Ramos (cell line): ENCODE measurements around the gene TPK1.

Experiments used
- in situ Hi-C: fragments of 300-500 bp; cut with MboI; formaldehyde crosslinking; loops from one replicate; pipeline ENCODE4 v1.14.3; 2022; ENCODE audit warnings: low sequenced_read_pairs; ENCODE audit not compliant: unreplicated experiment

Gene TPK1

DNA sequence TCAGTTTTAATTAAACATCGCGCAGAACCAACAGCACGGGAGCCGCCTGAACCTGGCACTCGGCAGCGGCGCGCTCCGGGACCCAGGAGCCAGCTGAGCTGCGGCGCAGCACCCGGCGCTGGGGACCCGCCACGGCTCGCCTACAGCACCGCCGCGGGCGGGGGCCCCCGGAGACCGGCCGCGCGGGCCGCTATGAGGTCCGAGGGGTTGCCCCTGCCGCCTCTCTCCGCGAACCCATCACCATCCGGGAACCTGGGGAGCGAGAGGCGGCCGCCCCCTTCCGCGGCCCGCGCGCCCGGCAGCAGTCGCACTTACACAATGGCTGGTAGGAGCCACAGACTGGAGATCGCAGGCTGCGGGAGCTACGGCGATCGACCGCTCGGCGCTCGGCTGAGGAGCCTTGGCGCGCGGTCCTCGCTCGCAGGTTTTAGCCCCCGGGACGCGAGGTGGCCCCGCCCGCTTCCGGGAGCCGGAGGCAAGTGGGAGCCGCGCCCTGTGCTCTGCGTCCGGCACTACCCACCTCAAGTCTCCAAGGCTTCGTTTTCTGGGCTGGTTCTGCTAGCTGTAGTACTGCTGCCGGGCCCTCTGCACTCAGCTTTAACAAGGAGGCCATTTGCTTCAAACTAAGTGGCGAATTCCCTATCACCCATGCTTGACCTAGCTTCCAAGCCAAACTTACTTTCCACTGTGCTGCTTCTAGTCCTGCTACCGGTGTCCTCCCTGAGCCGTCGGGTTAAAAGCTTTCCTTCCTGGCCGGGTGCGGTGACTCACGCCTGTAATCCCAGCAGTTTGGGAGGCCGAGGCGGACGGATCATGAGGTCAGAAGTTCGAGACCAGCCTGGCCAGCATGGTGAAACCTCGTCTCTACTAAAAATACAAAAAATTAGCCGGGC, at the start of gene TPK1:
TSS of gene TPK1 (minus strand) at position 402 of the 893 bp plus-strand sequence. CDS start 451 bp downstream, outside the sequence.
- in situ Hi-C loops, result no loop called here

DNA sequence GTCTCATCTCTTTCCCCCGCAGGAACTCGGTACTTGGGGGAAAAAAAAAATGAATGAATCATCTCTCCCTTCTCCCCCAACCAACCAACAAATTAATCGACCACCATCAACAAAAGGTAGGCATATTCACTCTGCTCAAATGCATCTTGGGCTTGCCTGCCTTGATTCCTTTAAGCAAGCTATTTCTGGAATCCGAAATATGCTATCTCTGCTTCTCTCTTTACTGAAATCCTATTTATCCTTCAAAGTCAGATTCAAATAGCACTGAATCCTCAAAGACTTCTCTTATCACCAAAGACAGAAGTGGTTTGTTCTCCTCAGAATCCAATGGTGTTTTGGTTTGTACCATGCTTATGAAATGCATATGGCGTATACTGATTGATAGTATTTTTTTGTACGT, 49.6 kb upstream of the TPK1 start:
- in situ Hi-C loops, result no loop called here

- in situ Hi-C loops, result no loop called here
Observed at GRCh38 chr7:144884896-144885295, 49.0 kb upstream of the TPK1 start.

DNA sequence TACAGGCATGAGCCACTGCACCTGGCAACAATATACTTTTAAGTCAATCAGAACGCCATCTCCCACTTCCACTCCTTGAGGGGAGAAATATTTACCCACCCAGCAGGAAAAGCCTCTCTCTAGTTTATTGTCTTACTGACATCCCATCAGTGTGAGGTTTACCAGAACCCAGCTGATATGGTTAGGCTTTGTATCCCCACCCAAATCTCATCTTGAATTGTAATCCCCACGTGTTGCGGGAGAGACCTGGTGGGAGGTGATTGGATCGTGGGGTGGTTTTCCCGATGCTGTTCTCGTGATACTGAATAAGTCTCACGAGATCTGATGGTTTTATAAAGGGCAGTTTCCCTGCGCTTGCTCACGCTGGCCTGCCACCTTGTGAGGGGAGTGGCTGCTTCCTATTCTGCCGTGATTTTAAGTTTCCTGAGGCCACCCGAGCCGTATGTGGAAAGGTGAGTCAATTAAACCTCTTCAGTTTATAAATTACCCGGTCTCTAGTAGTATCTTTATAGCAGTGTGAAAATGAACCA, 37.5 kb upstream of the TPK1 start:
- in situ Hi-C loops, result no loop called here

DNA sequence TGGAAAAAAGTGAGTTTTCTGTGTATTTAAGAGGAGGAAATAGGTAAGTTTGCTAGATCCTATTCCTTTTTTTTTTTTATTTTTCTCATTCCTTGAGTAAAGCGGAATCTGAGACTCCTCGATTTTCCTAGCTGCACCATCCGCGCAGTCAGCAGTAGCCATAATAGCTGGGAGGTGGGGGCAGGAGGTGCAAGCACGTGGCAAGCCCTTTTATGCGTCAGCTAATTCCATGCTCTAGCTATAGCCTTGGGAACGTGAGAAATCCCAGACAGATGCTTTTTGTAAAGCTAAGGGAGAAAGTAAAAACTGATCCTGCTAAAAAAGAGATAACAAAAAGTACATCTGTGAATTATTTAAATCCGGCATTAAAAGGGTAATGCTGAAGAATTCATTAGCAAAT, 33.2 kb upstream of the TPK1 start:
- in situ Hi-C loops, result no loop called here

DNA sequence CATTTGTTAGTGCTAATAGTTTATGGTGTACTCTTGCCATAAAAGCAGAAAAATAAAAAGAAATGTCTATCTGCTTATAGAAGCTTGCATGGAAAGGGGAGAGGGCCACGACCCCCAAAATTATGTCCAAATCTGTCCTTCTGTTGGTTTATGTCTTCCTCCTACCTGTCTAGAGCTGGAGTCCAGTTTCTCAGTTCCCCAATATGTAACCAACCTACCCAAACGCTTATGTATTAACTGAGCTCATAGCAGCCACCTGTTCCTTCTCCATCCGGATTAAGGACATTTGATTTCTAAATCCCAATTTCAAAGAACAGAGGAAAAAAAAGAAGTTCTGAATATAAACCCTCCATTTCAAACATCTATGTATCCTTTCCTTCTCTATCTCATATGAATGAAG, 30.3 kb upstream of the TPK1 start:
- in situ Hi-C loops, result no loop called here

DNA sequence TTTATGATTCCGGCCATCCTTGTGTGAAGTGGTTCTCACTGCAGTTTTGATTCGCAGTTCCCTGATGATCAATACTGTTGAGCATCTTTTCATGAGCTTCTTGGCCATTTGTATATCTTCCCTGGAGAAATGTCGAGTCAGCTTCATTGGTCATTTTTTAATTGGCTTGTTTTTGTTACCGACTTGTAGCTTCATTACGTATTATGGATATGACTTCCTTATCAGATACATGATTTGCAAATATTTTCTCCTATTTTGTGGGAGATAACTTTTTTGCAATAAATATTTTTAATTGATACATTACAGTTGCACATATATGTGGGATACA, 27.4 kb upstream of the TPK1 start:
- in situ Hi-C loops, result no loop called here

- in situ Hi-C loops, result no loop called here
Observed at GRCh38 chr7:144862612-144863319, 26.9 kb upstream of the TPK1 start.

DNA sequence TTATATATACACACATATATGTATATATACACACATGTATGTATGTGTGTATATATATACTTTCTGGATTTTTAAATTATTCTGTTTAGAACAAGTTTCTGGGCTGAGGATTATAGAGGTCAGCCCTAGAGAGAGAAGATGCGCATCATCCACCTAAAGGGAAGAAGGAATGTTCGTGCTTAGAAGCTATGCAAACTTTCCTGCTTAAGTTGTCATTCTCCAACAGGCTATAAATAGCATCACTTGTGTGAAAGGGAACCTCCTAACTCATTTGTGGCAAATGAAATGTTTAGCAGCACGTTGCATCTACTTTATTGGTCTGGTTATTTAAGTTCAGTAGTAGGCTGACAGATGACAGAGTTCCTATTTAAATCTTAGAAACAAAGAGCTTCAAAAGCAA, 23.9 kb upstream of the TPK1 start:
- in situ Hi-C loops, result no loop called here

DNA sequence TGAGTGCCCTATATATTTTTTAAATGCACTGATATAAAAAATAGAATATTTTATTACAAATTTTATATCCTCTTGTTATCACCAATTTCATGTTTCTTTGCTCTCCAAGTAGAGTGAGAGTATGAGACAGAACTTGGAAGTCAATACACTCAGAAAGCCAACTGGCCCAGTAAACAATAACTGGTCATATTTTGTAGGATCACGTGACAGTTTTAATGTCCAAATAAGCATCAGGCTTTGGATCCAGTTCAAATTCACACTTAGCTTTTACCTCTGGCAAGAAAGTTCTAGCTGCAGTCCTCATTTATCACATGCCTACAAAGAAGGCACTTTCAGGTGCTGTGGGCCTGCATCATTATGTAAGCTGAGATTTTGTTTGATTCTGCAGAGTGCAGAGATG, 21.6 kb upstream of the TPK1 start:
- in situ Hi-C loops, result no loop called here

GRCh38 chr7:144854839-144855424, 19.1 kb upstream of the TPK1 start:
- in situ Hi-C loops, result no loop called here

GRCh38 chr7:144853542-144853941, 17.7 kb upstream of the TPK1 start:
- in situ Hi-C loops, result no loop called here

- in situ Hi-C loops, result no loop called here
Observed at GRCh38 chr7:144848078-144848477, 12.2 kb upstream of the TPK1 start.

DNA sequence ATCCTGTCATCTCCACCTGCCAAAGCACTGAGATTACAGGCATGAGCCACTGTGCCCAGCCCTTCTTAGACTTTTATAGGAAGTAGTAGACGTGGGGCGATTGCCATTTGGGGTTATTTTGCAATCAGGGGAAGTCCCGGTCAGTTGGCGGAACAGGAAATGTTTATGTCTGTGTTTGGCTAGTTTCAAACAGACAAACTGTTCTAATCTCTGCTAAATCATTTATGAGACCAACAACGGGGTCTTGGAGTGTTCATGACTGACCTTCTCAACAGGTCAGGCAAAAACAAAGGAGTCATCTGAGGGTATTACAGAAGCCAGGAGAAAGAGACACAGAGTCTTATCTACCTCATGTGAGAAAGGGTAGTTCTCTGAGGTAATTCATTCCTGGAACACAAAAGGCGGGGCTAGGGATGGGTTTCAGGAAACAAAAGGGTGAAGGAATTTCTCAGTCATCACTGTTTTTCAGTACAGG, 6.6 kb upstream of the TPK1 start:
- in situ Hi-C loops, result no loop called here

- in situ Hi-C loops, result no loop called here
Observed at GRCh38 chr7:144836545-144836842, 641 bp upstream of the TPK1 start.

- in situ Hi-C loops, result no loop called here
Observed at GRCh38 chr7:144835155-144835611, 670 bp downstream of the TPK1 start.

- in situ Hi-C loops, result no loop called here
Observed at GRCh38 chr7:144834641-144835144, 1.2 kb downstream of the TPK1 start.

DNA sequence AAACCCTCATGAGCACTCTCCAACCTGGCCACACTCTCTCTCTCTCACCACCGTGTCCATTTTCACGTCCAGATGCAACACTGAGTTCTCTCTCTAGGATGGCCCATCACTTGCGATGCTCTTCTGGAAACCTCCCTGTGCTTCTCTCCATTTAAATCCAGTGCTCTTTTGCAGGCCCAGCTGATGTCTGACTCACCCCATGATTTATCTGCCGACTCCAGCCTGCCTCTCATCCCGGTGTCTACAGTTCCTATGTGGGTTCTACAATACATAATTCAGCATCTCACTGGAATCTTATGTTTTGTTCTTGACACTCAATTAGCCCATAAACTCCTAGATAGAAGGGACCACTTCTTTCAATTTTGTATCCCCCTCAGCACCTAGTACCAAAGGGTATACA, 5.0 kb downstream of the TPK1 start:
- in situ Hi-C loops, result no loop called here

DNA sequence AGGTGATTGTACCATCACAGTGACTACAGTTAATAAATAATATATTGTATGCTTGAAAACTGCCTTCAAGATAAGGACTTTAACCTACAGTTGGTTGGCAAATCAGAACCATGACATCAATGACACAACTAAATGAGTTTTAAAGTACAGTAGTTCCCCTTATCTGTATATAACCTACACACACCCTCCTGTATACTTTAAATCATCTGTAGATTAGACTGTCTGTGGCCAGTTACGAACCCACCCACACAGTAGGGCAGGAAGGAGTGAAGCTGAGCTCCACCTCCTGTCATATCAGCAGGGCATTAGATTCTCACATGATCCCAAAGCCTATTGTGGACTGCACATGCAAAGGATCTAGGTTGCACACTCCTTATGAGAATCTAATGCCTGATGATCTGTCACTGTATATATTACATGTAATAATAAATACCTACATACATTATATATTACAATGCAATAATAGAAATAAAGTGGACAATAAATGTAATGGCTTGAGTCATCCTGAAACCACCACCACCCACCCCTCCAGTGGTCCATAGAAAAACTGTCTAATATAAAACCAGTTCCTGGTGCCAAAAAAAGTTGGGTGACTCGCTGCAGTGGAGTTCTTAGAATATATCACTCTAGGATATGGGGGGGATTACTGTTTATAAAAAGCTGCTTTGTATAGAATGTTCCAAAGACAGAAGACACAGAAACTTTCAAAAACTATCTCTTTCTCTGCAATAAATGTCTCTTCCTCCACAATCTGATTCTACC, 5.6 kb downstream of the TPK1 start:
- in situ Hi-C loops, result no loop called here

DNA sequence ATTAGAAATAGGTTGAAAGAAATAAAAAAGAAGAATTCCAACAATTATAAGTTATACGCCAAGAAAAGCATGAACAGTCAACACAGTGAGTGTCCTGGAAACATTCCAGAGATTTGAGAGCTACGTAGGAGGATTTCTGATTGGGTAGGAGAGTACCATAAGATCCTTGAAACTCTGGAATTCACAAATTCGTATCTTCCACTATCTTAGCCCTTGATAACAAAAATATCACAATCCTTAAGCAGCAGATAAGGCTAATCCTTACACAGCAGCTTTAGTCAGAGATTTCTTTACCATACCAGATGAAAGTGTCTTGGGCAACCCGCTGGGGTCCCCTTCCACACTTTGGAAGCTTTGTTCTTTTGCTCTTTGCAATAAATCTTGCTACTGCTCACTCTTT, 8.2 kb downstream of the TPK1 start:
- in situ Hi-C loops, result no loop called here
